Activated CD4-positive, alpha-beta T cell treated with anti-CD3 and anti-CD28 coated beads, Interleukin-2, amount 10 ng/mL, durations not matched to agents 24 days and 14 days (primary cell): ENCODE data around the gene SHC2. TPM values are rescaled to one million over a fixed set of nuclear protein-coding genes. Genes with fewer than 3 reads are reported as not detected.
"Not testable (repeated sequence)": the region's sequence is repeated elsewhere in the genome, so short reads cannot be mapped to it uniquely, and the experiment has no call there.

Experiments
- DNase-seq: peaks from one replicate; pipeline ENCODE4 v3.0.0; 2022
- H3K27ac Mint-ChIP-seq: one replicate; pipeline ENCODE4 v1.8.0; 2022; ENCODE audit warnings: mild to moderate bottlenecking, mixed read lengths
- H3K27me3 Mint-ChIP-seq: one replicate; pipeline ENCODE4 v1.8.0; 2022; ENCODE audit warnings: mixed read lengths
- H3K36me3 Mint-ChIP-seq: one replicate; pipeline ENCODE4 v1.8.0; 2022; ENCODE audit warnings: low read depth, mild to moderate bottlenecking, mixed read lengths
- H3K4me1 Mint-ChIP-seq: one replicate; pipeline ENCODE4 v1.8.0; 2021; ENCODE audit warnings: mixed read lengths
- H3K4me3 Mint-ChIP-seq: one replicate; pipeline ENCODE4 v1.8.0; 2022; ENCODE audit warnings: mild to moderate bottlenecking, moderate library complexity, mixed read lengths
- H3K9me3 Mint-ChIP-seq: one replicate; pipeline ENCODE4 v1.8.0; 2021; ENCODE audit warnings: mixed read lengths
- intact Hi-C: fragments of 100-400 bp; cut with micrococcal nuclease; formaldehyde crosslinking; loops from one replicate; pipeline ENCODE4 v1.15.1; 2023
- total RNA-seq: library from RNA; stranded (reverse); gene quantifications from 2 replicates; pipeline ENCODE4 v1.2.3, GENCODE V29; 2022

Gene SHC2
- total RNA-seq, 1 donor from 2014 or later = not detected

GRCh38 chr19:438416-438958, 22.3 kb downstream of the SHC2 start:
- intact Hi-C loops = no loop called here
- DNase-seq = no peak
- Mint-ChIP-seq H3K27me3 (no peaks in the 10 kb centered on the region), H3K4me3 (no peak overlapping the region), H3K4me1 (peaks cover 3% of the 10 kb centered on the region), H3K36me3 (no peaks in the 10 kb centered on the region), H3K9me3 (peaks cover 9% of the 10 kb centered on the region), H3K27ac (no peak overlapping the region)

GRCh38 chr19:437041-437440, 23.8 kb downstream of the SHC2 start:
- H3K4me1 Mint-ChIP-seq = peaks cover 3% of the 10 kb centered on the region
- no peaks in the 10 kb centered on the region for H3K36me3 Mint-ChIP-seq
- H3K9me3 Mint-ChIP-seq = peaks cover 5% of the 10 kb centered on the region
- no peak overlapping the region for H3K27ac Mint-ChIP-seq
- intact Hi-C loops = no loop called here
- H3K4me3 Mint-ChIP-seq = no peak overlapping the region
- no peaks in the 10 kb centered on the region for H3K27me3 Mint-ChIP-seq
- DNase-seq = no peak

- Mint-ChIP-seq H3K4me1 (peaks cover 2% of the 10 kb centered on the region), H3K36me3 (no peaks in the 10 kb centered on the region), H3K27me3 (no peaks in the 10 kb centered on the region), H3K4me3 (no peak overlapping the region), H3K9me3 (no peaks in the 10 kb centered on the region), H3K27ac (no peak overlapping the region)
- no peak for DNase-seq
- intact Hi-C loops = no loop called here
Measured at GRCh38 chr19:436413-436950, 24.4 kb downstream of the SHC2 start.

DNA sequence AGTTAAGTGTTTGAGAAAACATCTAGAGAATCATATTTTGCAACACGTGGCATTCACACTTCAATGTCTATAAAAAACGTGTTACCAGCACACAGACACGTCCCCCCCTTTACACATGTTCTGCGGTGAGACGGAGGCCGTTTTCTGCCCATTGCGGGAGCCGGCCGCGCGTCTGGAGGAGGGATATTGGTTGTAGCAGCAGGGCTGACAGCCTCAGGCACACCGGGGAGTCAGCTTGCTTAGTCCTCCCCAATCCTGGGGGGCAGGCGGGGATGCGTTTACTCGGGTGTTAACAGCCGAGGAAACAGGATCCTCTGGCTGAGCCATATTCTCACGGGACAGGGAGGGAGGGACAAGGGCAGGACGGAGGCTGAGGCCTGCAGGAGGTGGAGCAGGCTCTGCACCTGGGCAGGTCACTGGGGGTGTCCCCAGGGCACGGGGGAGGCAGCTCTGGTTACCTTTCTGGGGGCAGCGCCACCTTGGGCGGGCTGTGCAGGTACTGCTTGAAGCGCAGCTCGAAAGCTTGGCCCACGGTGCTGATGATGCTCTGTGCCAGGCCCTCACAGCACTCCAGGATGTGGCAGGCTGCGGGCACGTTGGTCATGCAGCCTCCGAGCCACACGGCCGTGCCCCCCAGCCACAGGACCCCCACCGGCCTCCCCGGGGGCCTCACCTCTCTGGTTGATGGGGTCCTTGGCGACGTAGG, 25.0 kb downstream of the SHC2 start:
- H3K9me3 Mint-ChIP-seq = peaks cover 3% of the 10 kb centered on the region
- no peak overlapping the region for H3K4me3 Mint-ChIP-seq
- H3K27me3 Mint-ChIP-seq = no peaks in the 10 kb centered on the region
- no peaks in the 10 kb centered on the region for H3K4me1 Mint-ChIP-seq
- no peak for DNase-seq
- no peak overlapping the region for H3K27ac Mint-ChIP-seq
- intact Hi-C loops = no loop called here
- peaks cover 2% of the 10 kb centered on the region for H3K36me3 Mint-ChIP-seq

GRCh38 chr19:435056-435706, 25.7 kb downstream of the SHC2 start:
- Mint-ChIP-seq H3K36me3 (peaks cover 2% of the 10 kb centered on the region), H3K4me1 (no peaks in the 10 kb centered on the region), H3K27me3 (no peaks in the 10 kb centered on the region), H3K4me3 (no peak overlapping the region), H3K9me3 (peaks cover 5% of the 10 kb centered on the region), H3K27ac (no peak overlapping the region)
- no peak for DNase-seq
- intact Hi-C loops = no loop called here

DNA sequence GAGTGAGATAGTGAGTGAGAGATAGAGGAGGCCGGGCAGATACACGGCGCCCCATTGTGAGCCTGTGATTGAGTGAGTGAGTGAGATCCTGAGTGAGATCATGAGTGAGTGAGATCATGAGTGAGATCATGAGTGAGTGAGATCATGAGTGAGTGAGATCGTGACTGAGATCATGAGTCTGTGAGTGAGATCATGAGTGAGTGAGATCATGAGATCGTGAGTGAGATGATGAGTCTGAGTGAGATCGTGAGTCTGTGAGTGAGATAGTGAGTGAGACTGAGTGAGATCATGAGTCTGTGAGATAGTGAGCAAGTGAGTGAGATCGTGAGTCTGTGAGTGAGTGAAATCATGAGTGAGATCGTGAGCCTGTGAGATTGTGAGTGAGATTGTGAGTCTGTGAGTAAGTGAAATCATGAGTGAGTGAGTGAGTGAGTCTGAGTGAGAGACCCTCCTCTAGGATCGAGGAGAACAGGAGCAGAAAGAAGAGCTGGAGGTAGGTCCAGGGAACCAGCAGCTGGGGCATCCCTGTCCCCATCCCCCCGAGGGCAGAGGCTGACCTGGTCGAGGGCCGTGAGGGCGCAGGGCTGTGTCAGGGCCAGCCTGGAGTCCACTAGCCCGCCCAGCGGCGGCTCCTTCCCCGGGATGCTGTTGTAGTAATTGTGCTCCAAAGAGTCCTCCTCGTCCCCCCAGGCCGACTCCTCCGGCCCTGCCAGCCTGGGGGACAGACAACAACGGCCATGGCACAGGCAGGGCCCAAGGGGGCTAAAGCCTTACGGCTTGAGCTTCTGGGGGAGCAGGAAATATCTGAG, 26.5 kb downstream of the SHC2 start:
- no peak for DNase-seq
- H3K36me3 Mint-ChIP-seq = peaks cover 2% of the 10 kb centered on the region
- H3K4me3 Mint-ChIP-seq = no peak overlapping the region
- H3K4me1 Mint-ChIP-seq = no peaks in the 10 kb centered on the region
- H3K27ac Mint-ChIP-seq = no peak overlapping the region
- no peaks in the 10 kb centered on the region for H3K27me3 Mint-ChIP-seq
- H3K9me3 Mint-ChIP-seq = peaks cover 8% of the 10 kb centered on the region
- intact Hi-C loops = no loop called here

DNA sequence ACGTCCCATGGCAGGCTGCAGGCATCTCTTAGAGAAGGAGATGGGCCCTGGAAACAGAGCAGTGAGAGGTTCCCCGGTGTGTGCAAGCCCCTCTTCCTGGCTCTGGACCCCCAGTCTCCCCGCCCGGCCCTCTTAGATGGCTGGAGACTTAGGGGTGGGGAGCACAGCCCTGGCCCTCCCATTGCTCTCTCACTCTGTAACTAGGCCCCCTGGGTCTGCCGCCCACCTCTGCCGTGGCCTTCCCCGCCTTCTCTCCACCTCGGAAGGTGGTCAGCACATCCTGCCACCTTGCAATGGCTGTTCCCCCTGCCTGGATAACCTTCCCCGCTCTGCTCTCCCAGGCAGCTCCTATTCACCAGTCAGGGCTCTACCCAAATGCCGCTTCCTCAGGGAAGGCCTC, 30.1 kb downstream of the SHC2 start:
- Mint-ChIP-seq H3K27ac (no peak overlapping the region), H3K27me3 (no peaks in the 10 kb centered on the region), H3K4me1 (no peaks in the 10 kb centered on the region), H3K4me3 (no peak overlapping the region), H3K9me3 (peaks cover 8% of the 10 kb centered on the region), H3K36me3 (peaks cover 2% of the 10 kb centered on the region)
- intact Hi-C loops = no loop called here
- DNase-seq = no peak

- intact Hi-C loops = no loop called here
- peaks cover 8% of the 10 kb centered on the region for H3K9me3 Mint-ChIP-seq
- no peak for DNase-seq
- no peak overlapping the region for H3K27ac Mint-ChIP-seq
- H3K36me3 Mint-ChIP-seq = peaks cover 2% of the 10 kb centered on the region
- no peak overlapping the region for H3K4me3 Mint-ChIP-seq
- H3K4me1 Mint-ChIP-seq = no peaks in the 10 kb centered on the region
- H3K27me3 Mint-ChIP-seq = no peaks in the 10 kb centered on the region
Measured at GRCh38 chr19:428149-428548, 32.7 kb downstream of the SHC2 start.

DNA sequence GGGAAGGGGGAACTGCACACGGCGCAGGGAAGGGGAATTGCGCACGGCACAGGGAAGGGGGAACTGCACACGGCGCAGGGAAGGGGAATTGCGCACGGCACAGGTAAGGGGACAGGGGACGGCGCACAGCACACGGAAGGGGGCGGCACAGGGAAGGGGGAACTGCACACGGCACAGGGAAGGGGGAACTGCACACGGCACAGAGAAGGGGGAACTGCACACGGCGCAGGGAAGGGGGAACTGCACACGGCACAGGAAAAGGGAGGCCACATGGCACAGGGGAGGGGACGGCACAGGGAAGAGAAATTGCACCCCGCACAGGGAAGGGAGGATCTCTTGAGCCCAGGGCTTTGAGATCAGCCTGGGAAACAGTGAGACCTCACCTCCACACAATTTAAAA, 33.2 kb downstream of the SHC2 start:
- H3K36me3 Mint-ChIP-seq, H3K9me3 Mint-ChIP-seq, H3K27ac Mint-ChIP-seq, H3K4me3 Mint-ChIP-seq, DNase-seq, H3K4me1 Mint-ChIP-seq, H3K27me3 Mint-ChIP-seq, intact Hi-C loops: not testable (repeated sequence)

- H3K4me1 Mint-ChIP-seq = no peaks in the 10 kb centered on the region
- H3K27ac Mint-ChIP-seq = no peak overlapping the region
- peaks cover 2% of the 10 kb centered on the region for H3K36me3 Mint-ChIP-seq
- H3K4me3 Mint-ChIP-seq = no peak overlapping the region
- no peaks in the 10 kb centered on the region for H3K27me3 Mint-ChIP-seq
- intact Hi-C loops = no loop called here
- DNase-seq = no peak
- H3K9me3 Mint-ChIP-seq = peaks cover 8% of the 10 kb centered on the region
Measured at GRCh38 chr19:426725-427445, 33.9 kb downstream of the SHC2 start.

GRCh38 chr19:425056-425455, 35.8 kb downstream of the SHC2 start:
- H3K9me3 Mint-ChIP-seq = peaks cover 1% of the 10 kb centered on the region
- H3K27ac Mint-ChIP-seq = no peak overlapping the region
- no peaks in the 10 kb centered on the region for H3K27me3 Mint-ChIP-seq
- intact Hi-C loops = no loop called here
- H3K4me1 Mint-ChIP-seq = no peaks in the 10 kb centered on the region
- no peaks in the 10 kb centered on the region for H3K36me3 Mint-ChIP-seq
- no peak for DNase-seq
- H3K4me3 Mint-ChIP-seq = no peak overlapping the region

DNA sequence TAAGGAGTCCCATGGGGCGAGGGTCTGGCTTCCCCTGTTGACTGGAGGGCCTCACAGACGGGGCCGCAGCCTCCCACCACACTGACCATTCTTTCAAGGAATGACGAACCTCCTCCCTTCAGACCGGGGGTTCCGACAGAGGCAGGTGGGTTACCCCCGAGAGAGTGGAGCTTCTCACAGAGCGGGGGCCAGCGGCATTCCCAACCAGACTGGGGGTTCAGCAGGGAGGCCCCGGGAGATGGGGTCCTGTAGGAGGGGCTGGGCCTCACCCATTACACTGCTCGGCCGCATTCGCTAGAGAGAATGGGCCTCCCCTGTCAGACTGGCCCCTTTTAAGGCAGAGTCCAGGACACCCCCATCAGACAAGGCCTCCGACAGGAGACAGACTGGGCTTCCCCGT, 36.3 kb downstream of the SHC2 start:
- intact Hi-C loops = no loop called here
- no peaks in the 10 kb centered on the region for H3K9me3 Mint-ChIP-seq
- H3K27ac Mint-ChIP-seq = no peak overlapping the region
- H3K27me3 Mint-ChIP-seq = no peaks in the 10 kb centered on the region
- H3K4me3 Mint-ChIP-seq = no peak overlapping the region
- H3K36me3 Mint-ChIP-seq = no peaks in the 10 kb centered on the region
- no peaks in the 10 kb centered on the region for H3K4me1 Mint-ChIP-seq
- no peak for DNase-seq

DNA sequence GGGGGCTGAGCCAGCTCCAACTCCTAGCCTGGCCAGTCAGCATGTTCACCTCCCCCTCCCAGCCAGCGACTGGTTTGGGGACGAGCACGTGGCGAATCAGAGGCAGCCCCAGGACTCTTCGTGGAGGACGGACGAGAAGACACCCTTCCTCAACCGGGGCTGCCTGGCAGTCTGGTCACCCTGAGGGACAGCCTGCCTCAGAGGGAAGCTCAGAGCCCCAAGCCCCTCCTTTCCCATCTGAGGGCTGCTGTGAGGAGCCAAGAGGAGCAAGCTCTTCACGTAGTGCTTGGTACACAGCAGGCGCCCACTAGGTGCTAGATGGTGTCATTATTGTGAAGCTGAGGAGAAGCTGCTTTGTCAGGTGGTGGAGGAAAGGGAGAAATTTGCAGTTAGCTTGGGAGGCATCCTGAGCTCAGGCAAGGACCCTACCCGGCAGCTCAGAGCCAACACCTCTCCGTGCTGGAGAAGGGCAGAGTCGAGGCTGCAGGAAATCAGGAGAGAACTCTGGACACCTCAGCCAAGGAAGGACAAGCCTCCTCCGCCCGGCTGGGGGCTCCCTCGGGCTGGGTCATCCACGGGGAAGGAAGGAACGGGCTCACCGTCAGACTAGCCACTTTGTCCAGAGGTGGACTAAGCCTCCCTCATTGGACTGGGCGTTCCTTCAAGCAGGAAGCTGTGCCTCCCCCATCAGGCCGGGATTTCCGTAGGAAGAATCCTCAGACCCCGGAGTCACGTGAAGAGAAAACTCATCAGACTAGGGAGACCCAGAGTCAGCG, 37.0 kb downstream of the SHC2 start:
- intact Hi-C loops = no loop called here
- DNase-seq = no peak
- Mint-ChIP-seq H3K36me3 (no peaks in the 10 kb centered on the region), H3K9me3 (no peaks in the 10 kb centered on the region), H3K27me3 (no peaks in the 10 kb centered on the region), H3K4me3 (no peak overlapping the region), H3K4me1 (no peaks in the 10 kb centered on the region), H3K27ac (no peak overlapping the region)
